A673 (cell line): ENCODE measurements around the gene KAT14. TPM values are rescaled to one million over a fixed set of nuclear protein-coding genes. Genes with fewer than 3 reads are reported as not detected.
"Not testable (repeated sequence)": the region's sequence is repeated elsewhere in the genome, so short reads cannot be mapped to it uniquely, and the experiment has no call there.

ENCODE experiments used
- BruUV-seq: library from RNA; stranded (reverse); fragments of 400-500 nt; replicated peaks from 2 replicates; lab custom pipeline; 2021; lab: Mats Ljungman, UMichigan
- CTCF ChIA-PET: fragments of 300-600 bp; sonication (Branson Sonifier 250); formaldehyde crosslinking; loops from one replicate; lab custom pipeline; 2022; ENCODE audit warnings: antibody characterized with exemption; lab: Charles Lee
- POLR2A ChIA-PET: fragments of 300-600 bp; sonication (Branson Sonifier 250); formaldehyde crosslinking; loops from one replicate; lab custom pipeline; 2022; ENCODE audit warnings: antibody characterized with exemption; ENCODE audit not compliant: low non-redundant PET; lab: Charles Lee
- DNase-seq: peaks from one replicate; pipeline ENCODE4 v3.0.0-alpha.2; 2015; ENCODE audit warnings: low spot score
- H3K27ac ChIP-seq: fragments of 200-600 bp; sonication (generic); 2 replicates; pipeline ENCODE4 v1.5.1; 2016; ENCODE audit warnings: mixed run types, low read depth, mild to moderate bottlenecking, mixed read lengths, antibody characterized with exemption, low read length; ENCODE audit not compliant: poor library complexity, severe bottlenecking
- H3K27me3 ChIP-seq: fragments of 200-600 bp; sonication (generic); replicated peaks from 2 replicates; pipeline ENCODE4 v1.6.1; 2017; ENCODE audit warnings: mixed run types, low read depth, mild to moderate bottlenecking, mixed read lengths, antibody characterized with exemption, low read length; ENCODE audit not compliant: insufficient read depth, poor library complexity
- H3K36me3 ChIP-seq: fragments of 200-600 bp; sonication (generic); 2 replicates; pipeline ENCODE4 v1.6.1; 2016; ENCODE audit warnings: mixed run types, mild to moderate bottlenecking, mixed read lengths, antibody characterized with exemption, low read length; ENCODE audit not compliant: insufficient read depth, poor library complexity, severe bottlenecking
- H3K4me1 ChIP-seq: fragments of 200-600 bp; sonication (generic); 2 replicates; pipeline ENCODE4 v1.6.1; 2017; ENCODE audit warnings: mixed run types, mild to moderate bottlenecking, mixed read lengths, antibody characterized with exemption, low read length; ENCODE audit not compliant: insufficient read depth, poor library complexity, severe bottlenecking
- H3K4me3 ChIP-seq: fragments of 200-600 bp; sonication (generic); 2 replicates; pipeline ENCODE4 v1.5.1; 2016; ENCODE audit warnings: low read depth, mixed run types, mild to moderate bottlenecking, mixed read lengths, low read length; ENCODE audit not compliant: poor library complexity, severe bottlenecking
- H3K9me3 ChIP-seq: fragments of 200-600 bp; sonication (generic); 2 replicates; pipeline ENCODE4 v1.6.1; 2016; ENCODE audit warnings: mixed run types, low read depth, mild to moderate bottlenecking, mixed read lengths, antibody characterized with exemption, low read length; ENCODE audit not compliant: poor library complexity, severe bottlenecking
- EZH2 ChIP-seq: fragments of 200-600 bp; sonication (generic); IDR thresholded peaks from 2 replicates; pipeline ENCODE4 v1.6.1; 2017; ENCODE audit warnings: borderline replicate concordance, low read depth, mild to moderate bottlenecking, mixed read lengths, antibody characterized with exemption, low read length; ENCODE audit not compliant: poor library complexity, severe bottlenecking
- intact Hi-C: fragments of 100-400 bp; cut with micrococcal nuclease; formaldehyde crosslinking; loops from one replicate; pipeline ENCODE4 v1.10.0; 2022; ENCODE audit not compliant: unreplicated experiment
- total RNA-seq: library from RNA; stranded (reverse); gene quantifications from 2 replicates; pipeline ENCODE4 v1.2.3, GENCODE V29; 2021
- TF ChIP-seq, protein P1 (sequence below): fragments of 300-800, 200-600 bp; sonication (generic); conservative IDR thresholded peaks from 2 replicates; pipeline ENCODE4 v1.5.1; 2017; ENCODE audit warnings: low read depth, mild to moderate bottlenecking, antibody characterized with exemption, low read length, moderate library complexity, mixed read lengths

Gene KAT14
- total RNA-seq, 1 experiment from 2014 or later: 20.6 TPM

DNA sequence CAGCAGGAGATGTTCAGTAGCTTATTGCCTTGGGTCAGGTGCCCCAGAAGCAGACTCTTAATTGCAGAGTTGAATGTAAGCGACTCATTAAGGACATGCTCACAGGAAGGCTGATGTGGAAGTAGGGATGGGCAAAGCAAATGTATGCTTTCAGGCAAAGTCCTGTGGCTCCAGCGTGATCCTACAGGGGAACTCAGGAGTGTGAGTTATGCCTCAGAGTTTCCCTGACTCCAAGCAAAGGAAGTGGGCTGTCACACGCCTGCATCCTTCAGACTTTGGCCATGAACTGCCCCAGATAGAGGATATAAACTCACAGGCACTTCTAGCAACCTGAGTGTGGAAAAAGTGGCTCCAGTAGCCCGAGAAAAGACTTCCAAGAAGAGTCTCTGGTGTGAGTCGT, 85.7 kb downstream of the KAT14 start:
- no peaks in the 10 kb centered on the region for H3K9me3 ChIP-seq
- no peak for TF ChIP-seq EZH2
- TF ChIP-seq, protein P1, sequence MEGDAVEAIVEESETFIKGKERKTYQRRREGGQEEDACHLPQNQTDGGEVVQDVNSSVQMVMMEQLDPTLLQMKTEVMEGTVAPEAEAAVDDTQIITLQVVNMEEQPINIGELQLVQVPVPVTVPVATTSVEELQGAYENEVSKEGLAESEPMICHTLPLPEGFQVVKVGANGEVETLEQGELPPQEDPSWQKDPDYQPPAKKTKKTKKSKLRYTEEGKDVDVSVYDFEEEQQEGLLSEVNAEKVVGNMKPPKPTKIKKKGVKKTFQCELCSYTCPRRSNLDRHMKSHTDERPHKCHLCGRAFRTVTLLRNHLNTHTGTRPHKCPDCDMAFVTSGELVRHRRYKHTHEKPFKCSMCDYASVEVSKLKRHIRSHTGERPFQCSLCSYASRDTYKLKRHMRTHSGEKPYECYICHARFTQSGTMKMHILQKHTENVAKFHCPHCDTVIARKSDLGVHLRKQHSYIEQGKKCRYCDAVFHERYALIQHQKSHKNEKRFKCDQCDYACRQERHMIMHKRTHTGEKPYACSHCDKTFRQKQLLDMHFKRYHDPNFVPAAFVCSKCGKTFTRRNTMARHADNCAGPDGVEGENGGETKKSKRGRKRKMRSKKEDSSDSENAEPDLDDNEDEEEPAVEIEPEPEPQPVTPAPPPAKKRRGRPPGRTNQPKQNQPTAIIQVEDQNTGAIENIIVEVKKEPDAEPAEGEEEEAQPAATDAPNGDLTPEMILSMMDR: no peak
- H3K36me3 ChIP-seq: no peaks in the 10 kb centered on the region
- H3K27me3 ChIP-seq: no peaks in the 10 kb centered on the region
- H3K4me3 ChIP-seq: no peak overlapping the region
- no TSS peak for BruUV-seq
- CTCF ChIA-PET: no interaction called here
- no peaks in the 10 kb centered on the region for H3K4me1 ChIP-seq
- no peak overlapping the region for H3K27ac ChIP-seq
- no peak for DNase-seq
- intact Hi-C loops: no loop called here
- POLR2A ChIA-PET: no interaction called here

DNA sequence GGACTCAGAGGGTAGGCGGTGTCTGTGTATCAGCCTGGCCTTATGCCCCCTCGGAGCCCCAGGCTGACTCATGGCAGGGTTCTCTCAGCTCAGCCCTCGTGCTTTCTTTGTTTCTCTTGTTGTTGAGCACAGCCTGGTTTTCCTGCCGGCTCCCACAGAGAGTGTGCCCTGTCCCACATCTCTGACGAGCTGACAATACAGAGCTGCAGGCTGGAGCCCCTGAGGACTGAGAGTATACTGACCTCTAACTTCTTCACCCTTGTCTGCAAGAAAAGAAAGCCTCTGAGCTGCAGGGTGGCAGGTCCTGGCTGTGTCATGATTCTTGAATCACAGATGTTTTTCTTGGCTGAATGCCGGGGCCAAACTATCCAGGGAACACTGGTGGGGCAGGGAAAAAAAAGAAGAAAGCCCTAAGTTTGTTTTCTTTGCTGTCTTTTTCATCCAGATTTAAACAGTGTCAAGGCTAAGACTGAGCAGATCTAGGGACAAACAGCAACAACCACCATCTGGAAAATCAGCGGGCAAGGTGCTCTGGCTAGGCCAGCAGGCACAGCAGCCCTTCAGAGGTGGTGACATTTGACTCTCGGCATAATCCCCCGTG, 87.4 kb downstream of the KAT14 start:
- ChIA-PET CTCF (no interaction called here), POLR2A (no interaction called here)
- DNase-seq: no peak
- H3K27me3 ChIP-seq: no peaks in the 10 kb centered on the region
- no peak overlapping the region for H3K4me3 ChIP-seq
- intact Hi-C loops: no loop called here
- H3K27ac ChIP-seq: no peak overlapping the region
- no peaks in the 10 kb centered on the region for H3K36me3 ChIP-seq
- no peaks in the 10 kb centered on the region for H3K4me1 ChIP-seq
- TF ChIP-seq, protein P1: no peak
- no peak for TF ChIP-seq EZH2
- BruUV-seq: no TSS peak
- H3K9me3 ChIP-seq: no peaks in the 10 kb centered on the region

DNA sequence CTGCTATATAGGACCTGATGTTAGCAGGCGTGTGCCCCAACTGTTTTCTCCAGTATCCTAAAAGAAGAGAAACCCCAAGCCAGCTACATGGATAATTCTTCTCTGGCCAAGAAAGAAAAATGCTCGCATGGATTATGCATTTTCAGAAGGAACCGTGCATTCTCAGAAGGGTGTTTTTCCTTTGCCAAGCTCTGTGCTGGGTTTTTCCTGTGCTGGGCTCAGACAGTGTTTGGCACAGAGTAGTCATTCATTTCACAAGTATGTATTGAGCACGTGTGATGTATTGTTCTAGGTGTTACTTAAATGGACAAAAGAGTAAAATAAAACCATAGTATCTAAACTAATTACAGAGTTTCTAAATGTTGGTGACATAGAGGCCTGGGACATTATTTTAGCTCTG, 88.0 kb downstream of the KAT14 start:
- no peak for TF ChIP-seq EZH2
- TF ChIP-seq, protein P1: no peak
- H3K9me3 ChIP-seq: no peaks in the 10 kb centered on the region
- intact Hi-C loops: no loop called here
- ChIA-PET POLR2A (no interaction called here), CTCF (no interaction called here)
- no TSS peak for BruUV-seq
- H3K4me3 ChIP-seq: no peak overlapping the region
- H3K4me1 ChIP-seq: no peaks in the 10 kb centered on the region
- no peaks in the 10 kb centered on the region for H3K27me3 ChIP-seq
- no peak for DNase-seq
- no peaks in the 10 kb centered on the region for H3K36me3 ChIP-seq
- no peak overlapping the region for H3K27ac ChIP-seq

DNA sequence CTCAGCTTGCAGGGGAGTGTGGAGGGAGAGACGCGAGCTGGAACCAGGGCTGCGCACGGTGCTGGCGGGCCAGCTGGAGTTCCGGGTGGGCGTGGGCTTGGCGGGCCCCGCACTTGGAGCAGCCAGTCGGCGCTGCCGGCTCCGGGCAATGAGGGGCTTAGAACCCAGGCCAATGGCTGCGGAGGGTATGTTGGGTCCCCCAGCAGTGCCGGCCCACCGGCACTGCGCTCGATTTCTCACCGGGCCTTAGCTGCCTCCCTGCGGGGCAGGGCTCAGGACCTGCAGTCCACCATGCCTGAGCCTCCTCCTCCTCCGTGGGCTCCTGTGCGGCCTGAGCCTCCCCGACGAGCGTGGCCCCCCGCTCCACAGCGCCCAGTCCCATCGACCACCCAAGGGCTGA, 89.1 kb downstream of the KAT14 start:
- CTCF ChIA-PET, H3K9me3 ChIP-seq, H3K4me3 ChIP-seq, POLR2A ChIA-PET, H3K27ac ChIP-seq, H3K36me3 ChIP-seq, intact Hi-C loops, H3K27me3 ChIP-seq, DNase-seq, H3K4me1 ChIP-seq, BruUV-seq: not testable (repeated sequence)
